HepG2 (cell line): ENCODE measurements around the gene ZNF747. TPM values are rescaled to one million over a fixed set of nuclear protein-coding genes. Genes with fewer than 3 reads are reported as not detected.
A peak's percentile ranks its signal among the peaks of the same experiment; 100 is the strongest.

Source experiments
- EZH2 ChIP-seq: conservative IDR thresholded peaks from 2 replicates; pipeline ENCODE4 v1.6.1; 2012; ENCODE audit warnings: mild to moderate bottlenecking, low read depth, low read length, moderate library complexity
- MAZ ChIP-seq, 2 experiments: sonication (generic) in 1 of 2; formaldehyde crosslinking in 1 of 2; IDR thresholded peaks; 2 replicates each; pipeline versions ENCODE4 v1.5.0 to v1.6.1; 2012 to 2020; ENCODE audit warnings: low read depth in 2 of 2, mild to moderate bottlenecking in 2 of 2, borderline replicate concordance in 1 of 2, improper control_type of control experiment in 1 of 2, low read length in 1 of 2, missing genetic modification reagents in 1 of 2, moderate library complexity in 1 of 2
- MXD4 ChIP-seq: IDR thresholded peaks from 2 replicates; pipeline ENCODE4 v1.6.1; 2016; ENCODE audit warnings: mild to moderate bottlenecking, missing biosample characterization, missing genetic modification reagents
- NFATC3 ChIP-seq: sonication (generic); formaldehyde crosslinking; IDR thresholded peaks from 2 replicates; pipeline ENCODE4 v1.5.1; 2020; ENCODE audit warnings: mild to moderate bottlenecking, missing genetic modification reagents
- RXRB ChIP-seq: IDR thresholded peaks from 2 replicates; pipeline ENCODE4 v1.6.1; 2016; ENCODE audit warnings: borderline replicate concordance, missing genetic modification reagents, missing compliant biosample characterization
- TCF7L2 ChIP-seq: IDR thresholded peaks from 2 replicates; pipeline ENCODE4 v1.6.1; 2011; ENCODE audit warnings: mild to moderate bottlenecking, low read depth, low read length, moderate library complexity
- ZNF232 ChIP-seq: sonication (generic); formaldehyde crosslinking; IDR thresholded peaks from 2 replicates; pipeline ENCODE4 v1.4.0; 2020; ENCODE audit warnings: missing genetic modification reagents, borderline replicate concordance
- polyA plus RNA-seq, 8 experiments: library from polyadenylated mRNA; depleted of rRNA in 3 of 8; stranded (reverse) in 7 of 8; unstranded in 1 of 8; fragments of >200 nt; fragmentation: Illumina TruSeq in 4 of 8; extraction: Trizol in 4 of 8; gene quantifications; 2 replicates each; pipeline versions ENCODE4 v1.2.1 to v1.2.3, GENCODE V29; 2011 to 2016; ENCODE audit warnings: low read depth in 4 of 8, missing spikeins in 1 of 8, mixed read lengths in 1 of 8; ENCODE audit not compliant: insufficient read depth in 1 of 8
- total RNA-seq, 5 experiments: library from RNA; depleted of rRNA; stranded (reverse); fragments of >200 nt; fragmentation: Illumina TruSeq; extraction: Trizol; gene quantifications; 2 replicates each; pipeline ENCODE4 v1.2.3, GENCODE V29; 2016; ENCODE audit warnings: low read depth in 1 of 5
- TF ChIP-seq, protein P1 (sequence below): sonication (generic); formaldehyde crosslinking; IDR thresholded peaks from 2 replicates; pipeline ENCODE4 v1.4.0; 2020; ENCODE audit warnings: missing genetic modification reagents; ENCODE audit errors: not compliant biosample characterization
- TF ChIP-seq, protein P2 (sequence below), 2 experiments: sonication (generic) in 1 of 2; formaldehyde crosslinking in 1 of 2; IDR thresholded peaks; 2 replicates each; pipeline versions ENCODE4 v1.4.0 to v1.6.1; 2016 to 2020; ENCODE audit warnings: borderline replicate concordance in 1 of 2, low read depth in 1 of 2, mild to moderate bottlenecking in 1 of 2, missing genetic modification reagents in 1 of 2
- TF ChIP-seq, protein P3 (sequence below): sonication (generic); formaldehyde crosslinking; IDR thresholded peaks from 2 replicates; pipeline ENCODE4 v1.5.0; 2020; ENCODE audit warnings: mild to moderate bottlenecking, missing genetic modification reagents, borderline replicate concordance
- TF ChIP-seq, protein P4 (sequence below): sonication (generic); formaldehyde crosslinking; IDR thresholded peaks from 2 replicates; pipeline ENCODE4 v1.8.0; 2022; ENCODE audit warnings: mild to moderate bottlenecking, missing genetic modification reagents, borderline replicate concordance

Gene ZNF747
- total and polyA plus RNA-seq, 2 of the 13 experiments (the other 11 are each of a cell fraction or from before 2014, with no cell fraction given): 7.2 to 10.2 TPM

DNA sequence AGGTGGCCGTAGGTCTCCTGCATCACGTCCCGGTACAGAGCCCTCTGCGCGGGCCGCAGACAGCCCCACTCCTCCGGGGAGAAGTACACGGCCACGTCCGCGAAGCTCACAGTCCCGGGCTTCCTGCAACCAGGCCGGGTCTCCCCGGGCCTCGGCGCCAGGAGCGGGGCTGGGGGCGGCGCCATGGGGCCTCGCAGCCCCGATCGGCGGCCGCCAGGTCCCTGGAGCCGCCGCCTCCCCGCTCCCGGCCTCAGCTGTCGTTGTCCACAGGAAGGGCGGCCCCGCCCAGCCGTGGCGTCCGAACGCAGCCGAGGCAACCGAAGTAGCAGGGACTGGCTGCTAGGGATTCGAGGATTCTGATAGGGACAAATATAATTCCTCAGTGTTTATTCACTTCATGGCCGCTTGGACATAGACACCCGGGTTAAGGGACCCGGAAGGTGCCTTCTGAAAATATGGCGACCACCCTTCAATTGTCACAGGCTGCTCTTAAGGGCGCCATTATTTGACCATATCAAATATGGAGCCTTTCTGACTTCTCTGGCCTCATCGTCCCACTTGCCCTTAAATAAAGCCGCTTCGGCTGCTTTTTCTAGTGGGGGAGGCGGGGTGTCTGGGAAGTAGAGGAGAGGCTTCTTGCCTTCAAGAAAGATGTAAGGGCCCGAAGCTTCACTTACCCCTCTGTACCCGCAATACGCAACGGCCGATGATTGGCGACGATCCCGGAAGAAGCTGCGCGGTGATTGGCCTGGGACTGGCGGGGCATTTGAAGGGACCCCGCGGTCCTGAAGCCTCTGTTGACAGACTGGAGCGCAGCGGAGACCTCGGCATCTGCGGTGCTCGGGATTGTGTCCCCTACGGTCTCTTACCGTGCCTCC lies 37.0 kb upstream of the ZNF747 start, which contains the start of gene ZNF688 (continued):
- TF ChIP-seq, protein P1, sequence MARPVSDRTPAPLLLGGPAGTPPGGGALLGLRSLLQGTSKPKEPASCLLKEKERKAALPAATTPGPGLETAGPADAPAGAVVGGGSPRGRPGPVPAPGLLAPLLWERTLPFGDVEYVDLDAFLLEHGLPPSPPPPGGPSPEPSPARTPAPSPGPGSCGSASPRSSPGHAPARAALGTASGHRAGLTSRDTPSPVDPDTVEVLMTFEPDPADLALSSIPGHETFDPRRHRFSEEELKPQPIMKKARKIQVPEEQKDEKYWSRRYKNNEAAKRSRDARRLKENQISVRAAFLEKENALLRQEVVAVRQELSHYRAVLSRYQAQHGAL (CRISPR knock-in tag): peak; percentile 17
- TF ChIP-seq, protein P2, sequence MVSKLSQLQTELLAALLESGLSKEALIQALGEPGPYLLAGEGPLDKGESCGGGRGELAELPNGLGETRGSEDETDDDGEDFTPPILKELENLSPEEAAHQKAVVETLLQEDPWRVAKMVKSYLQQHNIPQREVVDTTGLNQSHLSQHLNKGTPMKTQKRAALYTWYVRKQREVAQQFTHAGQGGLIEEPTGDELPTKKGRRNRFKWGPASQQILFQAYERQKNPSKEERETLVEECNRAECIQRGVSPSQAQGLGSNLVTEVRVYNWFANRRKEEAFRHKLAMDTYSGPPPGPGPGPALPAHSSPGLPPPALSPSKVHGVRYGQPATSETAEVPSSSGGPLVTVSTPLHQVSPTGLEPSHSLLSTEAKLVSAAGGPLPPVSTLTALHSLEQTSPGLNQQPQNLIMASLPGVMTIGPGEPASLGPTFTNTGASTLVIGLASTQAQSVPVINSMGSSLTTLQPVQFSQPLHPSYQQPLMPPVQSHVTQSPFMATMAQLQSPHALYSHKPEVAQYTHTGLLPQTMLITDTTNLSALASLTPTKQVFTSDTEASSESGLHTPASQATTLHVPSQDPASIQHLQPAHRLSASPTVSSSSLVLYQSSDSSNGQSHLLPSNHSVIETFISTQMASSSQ (IDR thresholded peaks at IDR 0.05; ENCODE audit: low read depth): no peak
- TF ChIP-seq, protein P2 (CRISPR knock-in tag; IDR thresholded peaks at IDR 0.05; ENCODE audit: borderline replicate concordance): 0 out of 2 replicates have a peak, but pooled peaks have one; percentile 12
- TF ChIP-seq MXD4 (CRISPR knock-in tag): peak; percentile 96
- no peak; the same call in 1 of the 2 replicates for TF ChIP-seq RXRB (CRISPR knock-in tag)
- no peak for TF ChIP-seq NFATC3
- TF ChIP-seq EZH2: no peak
- TF ChIP-seq TCF7L2: no peak
- TF ChIP-seq MAZ (IDR thresholded peaks at IDR 0.05; ENCODE audit: borderline replicate concordance, low read depth, low read length): peak; percentile 43; the same call in 1 of the 2 replicates
- peak; percentile 87 for TF ChIP-seq MAZ (CRISPR knock-in tag; IDR thresholded peaks at IDR 0.05; ENCODE audit: low read depth)
- TF ChIP-seq, protein P3, sequence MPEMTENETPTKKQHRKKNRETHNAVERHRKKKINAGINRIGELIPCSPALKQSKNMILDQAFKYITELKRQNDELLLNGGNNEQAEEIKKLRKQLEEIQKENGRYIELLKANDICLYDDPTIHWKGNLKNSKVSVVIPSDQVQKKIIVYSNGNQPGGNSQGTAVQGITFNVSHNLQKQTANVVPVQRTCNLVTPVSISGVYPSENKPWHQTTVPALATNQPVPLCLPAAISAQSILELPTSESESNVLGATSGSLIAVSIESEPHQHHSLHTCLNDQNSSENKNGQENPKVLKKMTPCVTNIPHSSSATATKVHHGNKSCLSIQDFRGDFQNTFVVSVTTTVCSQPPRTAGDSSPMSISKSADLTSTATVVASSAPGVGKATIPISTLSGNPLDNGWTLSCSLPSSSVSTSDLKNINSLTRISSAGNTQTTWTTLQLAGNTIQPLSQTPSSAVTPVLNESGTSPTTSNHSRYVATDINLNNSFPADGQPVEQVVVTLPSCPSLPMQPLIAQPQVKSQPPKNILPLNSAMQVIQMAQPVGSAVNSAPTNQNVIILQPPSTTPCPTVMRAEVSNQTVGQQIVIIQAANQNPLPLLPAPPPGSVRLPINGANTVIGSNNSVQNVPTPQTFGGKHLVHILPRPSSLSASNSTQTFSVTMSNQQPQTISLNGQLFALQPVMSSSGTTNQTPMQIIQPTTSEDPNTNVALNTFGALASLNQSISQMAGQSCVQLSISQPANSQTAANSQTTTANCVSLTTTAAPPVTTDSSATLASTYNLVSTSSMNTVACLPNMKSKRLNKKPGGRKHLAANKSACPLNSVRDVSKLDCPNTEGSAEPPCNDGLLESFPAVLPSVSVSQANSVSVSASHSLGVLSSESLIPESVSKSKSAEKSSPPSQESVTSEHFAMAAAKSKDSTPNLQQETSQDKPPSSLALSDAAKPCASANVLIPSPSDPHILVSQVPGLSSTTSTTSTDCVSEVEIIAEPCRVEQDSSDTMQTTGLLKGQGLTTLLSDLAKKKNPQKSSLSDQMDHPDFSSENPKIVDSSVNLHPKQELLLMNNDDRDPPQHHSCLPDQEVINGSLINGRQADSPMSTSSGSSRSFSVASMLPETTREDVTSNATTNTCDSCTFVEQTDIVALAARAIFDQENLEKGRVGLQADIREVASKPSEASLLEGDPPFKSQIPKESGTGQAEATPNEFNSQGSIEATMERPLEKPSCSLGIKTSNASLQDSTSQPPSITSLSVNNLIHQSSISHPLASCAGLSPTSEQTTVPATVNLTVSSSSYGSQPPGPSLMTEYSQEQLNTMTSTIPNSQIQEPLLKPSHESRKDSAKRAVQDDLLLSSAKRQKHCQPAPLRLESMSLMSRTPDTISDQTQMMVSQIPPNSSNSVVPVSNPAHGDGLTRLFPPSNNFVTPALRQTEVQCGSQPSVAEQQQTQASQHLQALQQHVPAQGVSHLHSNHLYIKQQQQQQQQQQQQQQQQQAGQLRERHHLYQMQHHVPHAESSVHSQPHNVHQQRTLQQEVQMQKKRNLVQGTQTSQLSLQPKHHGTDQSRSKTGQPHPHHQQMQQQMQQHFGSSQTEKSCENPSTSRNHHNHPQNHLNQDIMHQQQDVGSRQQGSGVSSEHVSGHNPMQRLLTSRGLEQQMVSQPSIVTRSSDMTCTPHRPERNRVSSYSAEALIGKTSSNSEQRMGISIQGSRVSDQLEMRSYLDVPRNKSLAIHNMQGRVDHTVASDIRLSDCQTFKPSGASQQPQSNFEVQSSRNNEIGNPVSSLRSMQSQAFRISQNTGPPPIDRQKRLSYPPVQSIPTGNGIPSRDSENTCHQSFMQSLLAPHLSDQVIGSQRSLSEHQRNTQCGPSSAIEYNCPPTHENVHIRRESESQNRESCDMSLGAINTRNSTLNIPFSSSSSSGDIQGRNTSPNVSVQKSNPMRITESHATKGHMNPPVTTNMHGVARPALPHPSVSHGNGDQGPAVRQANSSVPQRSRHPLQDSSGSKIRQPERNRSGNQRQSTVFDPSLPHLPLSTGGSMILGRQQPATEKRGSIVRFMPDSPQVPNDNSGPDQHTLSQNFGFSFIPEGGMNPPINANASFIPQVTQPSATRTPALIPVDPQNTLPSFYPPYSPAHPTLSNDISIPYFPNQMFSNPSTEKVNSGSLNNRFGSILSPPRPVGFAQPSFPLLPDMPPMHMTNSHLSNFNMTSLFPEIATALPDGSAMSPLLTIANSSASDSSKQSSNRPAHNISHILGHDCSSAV (CRISPR knock-in tag): no peak
- TF ChIP-seq ZNF232 (CRISPR knock-in tag): peak; percentile 16; the same call in 1 of the 2 replicates
- TF ChIP-seq, protein P4, sequence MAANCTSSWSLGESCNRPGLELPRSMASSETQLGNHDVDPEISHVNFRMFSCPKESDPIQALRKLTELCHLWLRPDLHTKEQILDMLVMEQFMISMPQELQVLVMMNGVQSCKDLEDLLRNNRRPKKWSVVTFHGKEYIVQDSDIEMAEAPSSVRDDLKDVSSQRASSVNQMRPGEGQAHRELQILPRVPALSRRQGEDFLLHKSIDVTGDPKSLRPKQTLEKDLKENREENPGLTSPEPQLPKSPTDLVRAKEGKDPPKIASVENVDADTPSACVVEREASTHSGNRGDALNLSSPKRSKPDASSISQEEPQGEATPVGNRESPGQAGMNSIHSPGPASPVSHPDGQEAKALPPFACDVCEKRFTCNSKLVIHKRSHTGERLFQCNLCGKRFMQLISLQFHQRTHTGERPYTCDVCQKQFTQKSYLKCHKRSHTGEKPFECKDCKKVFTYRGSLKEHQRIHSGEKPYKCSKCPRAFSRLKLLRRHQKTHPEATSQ (CRISPR knock-in tag): no peak
